Suprapubic skin (tissue), 4 donors: ENCODE measurements around the gene NUTM2D. TPM values are rescaled to one million over a fixed set of nuclear protein-coding genes. Genes with fewer than 3 reads are reported as not detected.
A peak's percentile ranks its signal among the peaks of the same experiment; 100 is the strongest.
"Not testable (repeated sequence)": the region's sequence is repeated elsewhere in the genome, so short reads cannot be mapped to it uniquely, and the experiment has no call there.

ENCODE experiments used
- DNase-seq, 2 donors: peaks; one replicate each; pipeline ENCODE4 v3.0.0-alpha.2; 2019; ENCODE audit warnings: low spot score in 2 of 2
- H3K27ac ChIP-seq: fragments of 200-600 bp; sonication (generic); one replicate; pipeline ENCODE4 v1.5.1; 2019
- H3K27me3 ChIP-seq: fragments of 200-600 bp; sonication (generic); one replicate; pipeline ENCODE4 v1.5.1; 2019
- H3K36me3 ChIP-seq: fragments of 200-600 bp; sonication (generic); one replicate; pipeline ENCODE4 v1.5.1; 2019
- H3K4me1 ChIP-seq: fragments of 200-600 bp; sonication (generic); one replicate; pipeline ENCODE4 v1.5.1; 2019
- H3K4me3 ChIP-seq: fragments of 200-600 bp; sonication (generic); one replicate; pipeline ENCODE4 v1.5.1; 2019; ENCODE audit warnings: mild to moderate bottlenecking
- H3K9me3 ChIP-seq: fragments of 200-600 bp; sonication (generic); one replicate; pipeline ENCODE4 v1.5.1; 2019
- CTCF ChIP-seq, 2 donors: fragments of 200-600 bp in 1 of 2; fragments of 450-650 bp in 1 of 2; sonication (generic) in 1 of 2; IDR thresholded peaks; one replicate each; pipeline ENCODE4 v1.5.1; 2016 to 2019; ENCODE audit warnings: antibody characterized with exemption in 2 of 2, mild to moderate bottlenecking in 1 of 2, moderate library complexity in 1 of 2
- POLR2AphosphoS5 ChIP-seq, 3 donors: sonication (generic); formaldehyde crosslinking; IDR thresholded peaks; one replicate each; pipeline ENCODE4 v1.6.1; 2017; ENCODE audit warnings: antibody characterized with exemption in 3 of 3
- WGBS: methylation state at CpG from one replicate; pipeline ENCODE4 v1.1.5; 2018; 5-methylcytosine and 5-hydroxymethylcytosine counted together
- total RNA-seq, 4 donors: library from RNA; depleted of rRNA; stranded (reverse); fragments of >200 nt; gene quantifications; one replicate each; pipeline ENCODE4 v1.1.0, GENCODE V29; 2016

NUTM2D gene
- total RNA-seq, 4 donors from 2014 or later, result 2.8 to 7.4 (median 4.0) TPM

- peaks cover 16% of the 10 kb centered on the region for H3K4me1 ChIP-seq
- not testable (repeated sequence) for H3K27me3 ChIP-seq, H3K9me3 ChIP-seq, H3K36me3 ChIP-seq
- peak overlapping the region; percentile 92 for H3K27ac ChIP-seq
- no CpG with 5 or more reads among the region's 65 CpGs for WGBS
- peak; percentile 84 to 85 for DNase-seq
- peak overlapping the region; percentile 57 for H3K4me3 ChIP-seq
- TF ChIP-seq POLR2AphosphoS5 (IDR thresholded peaks at IDR 0.05) (peak in 1 of 3 donors; percentile 27), CTCF (IDR thresholded peaks at IDR 0.05) (peak in 1 of 2 donors; percentile 24)
These were observed 14.8 kb upstream of the NUTM2D start for GRCh38 chr10:87342711-87343258.

GRCh38 chr10:87345743-87346142 lies 11.8 kb upstream of the NUTM2D start:
- not testable (repeated sequence) for DNase-seq, H3K9me3 ChIP-seq, H3K27me3 ChIP-seq, H3K36me3 ChIP-seq, H3K4me3 ChIP-seq, H3K27ac ChIP-seq, H3K4me1 ChIP-seq
- 73% methylated on average over 1 of the region's 1 CpG for WGBS

GRCh38 chr10:87350161-87350560 lies 7.4 kb upstream of the NUTM2D start:
- not testable (repeated sequence) for H3K4me3 ChIP-seq, DNase-seq, H3K27ac ChIP-seq, H3K27me3 ChIP-seq, H3K4me1 ChIP-seq, H3K9me3 ChIP-seq, H3K36me3 ChIP-seq
- 95% methylated on average over 2 of the region's 2 CpGs for whole genome bisulfite sequencing

DNA sequence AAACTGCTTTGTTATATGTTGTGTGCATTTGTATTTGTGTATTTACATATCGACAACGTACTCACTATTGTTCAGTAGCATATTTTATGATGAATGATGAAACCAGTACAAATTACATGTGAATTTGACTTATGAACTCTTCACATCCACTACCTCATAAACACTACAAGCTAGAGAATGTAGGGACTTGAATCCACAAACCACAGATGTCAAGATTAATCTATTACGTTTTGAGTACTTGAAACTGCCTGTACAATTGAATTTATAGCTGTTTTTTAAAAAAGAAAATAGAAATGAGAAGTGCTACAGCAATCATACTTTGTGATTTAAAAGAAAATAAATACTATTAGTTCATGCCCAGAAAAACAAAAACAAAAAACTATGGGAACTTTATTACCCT lies 4.7 kb upstream of the NUTM2D start:
- not testable (repeated sequence) for H3K36me3 ChIP-seq, H3K4me1 ChIP-seq, DNase-seq, H3K27me3 ChIP-seq, H3K27ac ChIP-seq, H3K4me3 ChIP-seq, H3K9me3 ChIP-seq
- WGBS, result 71% methylated on average over 3 of the region's 3 CpGs

DNA sequence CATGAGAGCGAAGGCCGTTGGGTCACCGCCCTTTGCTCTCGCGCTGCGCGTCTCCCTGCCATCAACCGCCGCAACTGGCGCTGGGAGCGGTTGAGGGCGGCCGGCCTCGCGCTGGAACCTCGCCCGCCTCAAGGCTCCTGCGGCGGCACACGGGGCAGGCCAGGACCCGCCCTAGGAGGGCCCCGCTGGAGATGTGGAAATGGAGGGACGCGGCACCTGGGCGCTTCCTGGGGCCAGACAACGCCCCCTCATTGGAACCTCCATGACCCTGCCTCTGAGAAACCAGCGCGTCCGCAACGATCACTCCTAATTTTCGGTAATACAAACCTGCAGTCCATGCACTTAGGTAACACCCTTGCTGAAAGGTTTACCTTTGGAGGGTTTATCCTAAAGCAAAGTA lies 2.4 kb upstream of the NUTM2D start:
- DNase-seq, H3K27me3 ChIP-seq, H3K27ac ChIP-seq, H3K9me3 ChIP-seq, H3K4me3 ChIP-seq, H3K4me1 ChIP-seq, H3K36me3 ChIP-seq: not testable (repeated sequence)
- 91% methylated on average over 10 of the region's 31 CpGs for WGBS

DNA sequence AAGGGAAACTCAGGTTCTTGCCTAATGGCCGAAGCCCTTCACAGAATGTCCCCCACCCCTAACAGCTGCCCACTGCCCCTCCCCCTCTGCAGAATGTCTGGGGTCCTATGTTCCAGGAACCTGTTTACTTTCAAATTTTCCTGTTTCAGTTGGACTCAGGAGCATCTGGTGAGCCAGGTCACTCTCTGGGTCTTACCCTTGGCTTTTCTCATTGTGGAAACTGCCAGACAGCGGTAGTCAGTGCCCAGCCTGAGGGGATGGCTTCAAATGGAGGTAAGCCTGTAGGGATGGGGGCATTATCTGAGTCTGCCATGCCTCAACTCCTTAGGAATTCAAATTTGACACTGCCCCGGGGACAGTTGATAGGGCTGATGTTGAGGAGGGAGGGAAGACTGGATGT lies 615 bp downstream of the NUTM2D start:
- H3K4me3 ChIP-seq, DNase-seq, H3K27me3 ChIP-seq, H3K9me3 ChIP-seq, H3K36me3 ChIP-seq, H3K27ac ChIP-seq, H3K4me1 ChIP-seq: not testable (repeated sequence)
- WGBS, result 100% methylated on average over 1 of the region's 3 CpGs

- DNase-seq, H3K27me3 ChIP-seq, H3K36me3 ChIP-seq, H3K27ac ChIP-seq, H3K4me3 ChIP-seq, H3K9me3 ChIP-seq, H3K4me1 ChIP-seq: not testable (repeated sequence)
- 100% methylated on average over 2 of the region's 9 CpGs for WGBS
These were observed 12.1 kb downstream of the NUTM2D start for GRCh38 chr10:87369514-87370112.

DNA sequence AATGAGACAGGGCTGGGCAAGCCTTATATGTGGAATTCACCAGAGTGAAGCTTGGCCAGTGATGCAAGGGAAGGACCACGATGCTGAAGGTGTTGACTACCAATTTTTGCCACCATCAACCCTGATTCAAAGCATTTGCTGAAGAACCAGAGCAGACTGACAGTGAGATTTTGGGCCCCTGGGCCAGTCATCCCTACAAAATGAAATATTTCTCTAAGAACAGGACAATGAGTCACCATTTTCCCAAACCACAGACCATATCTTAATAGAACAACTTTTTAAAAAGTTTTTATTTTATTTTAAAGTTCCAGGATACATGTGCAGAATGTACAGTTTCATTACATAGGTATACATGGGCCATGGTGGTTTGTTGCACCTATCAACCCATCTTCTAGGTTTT lies 16.5 kb downstream of the NUTM2D start:
- H3K4me3 ChIP-seq, H3K27ac ChIP-seq, H3K27me3 ChIP-seq, DNase-seq, H3K9me3 ChIP-seq, H3K4me1 ChIP-seq, H3K36me3 ChIP-seq: not testable (repeated sequence)
- WGBS, result 100% methylated on average over 1 of the region's 1 CpG

DNA sequence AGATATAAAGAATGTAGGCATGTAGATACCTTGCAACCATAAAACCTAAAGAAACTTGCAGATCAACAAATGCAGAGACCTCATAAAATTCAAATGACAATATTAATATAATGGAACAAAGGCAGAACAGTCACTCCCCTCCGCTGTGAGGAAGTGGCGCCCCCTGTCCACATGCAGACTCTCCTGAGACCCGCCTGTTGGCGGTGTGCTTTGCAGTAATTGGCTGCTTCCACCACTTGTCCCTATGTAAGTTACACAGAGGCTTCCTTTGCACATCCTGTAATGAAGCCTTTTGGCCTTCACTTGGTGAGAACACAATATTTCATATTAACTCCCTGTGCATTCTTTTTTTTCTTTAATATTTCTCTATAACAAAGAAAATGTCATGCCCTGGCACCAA lies 21.6 kb downstream of the NUTM2D start:
- H3K36me3 ChIP-seq, DNase-seq, H3K9me3 ChIP-seq, H3K27ac ChIP-seq, H3K4me1 ChIP-seq, H3K4me3 ChIP-seq, H3K27me3 ChIP-seq: not testable (repeated sequence)
- WGBS, result 70% methylated on average over 2 of the region's 4 CpGs

DNA sequence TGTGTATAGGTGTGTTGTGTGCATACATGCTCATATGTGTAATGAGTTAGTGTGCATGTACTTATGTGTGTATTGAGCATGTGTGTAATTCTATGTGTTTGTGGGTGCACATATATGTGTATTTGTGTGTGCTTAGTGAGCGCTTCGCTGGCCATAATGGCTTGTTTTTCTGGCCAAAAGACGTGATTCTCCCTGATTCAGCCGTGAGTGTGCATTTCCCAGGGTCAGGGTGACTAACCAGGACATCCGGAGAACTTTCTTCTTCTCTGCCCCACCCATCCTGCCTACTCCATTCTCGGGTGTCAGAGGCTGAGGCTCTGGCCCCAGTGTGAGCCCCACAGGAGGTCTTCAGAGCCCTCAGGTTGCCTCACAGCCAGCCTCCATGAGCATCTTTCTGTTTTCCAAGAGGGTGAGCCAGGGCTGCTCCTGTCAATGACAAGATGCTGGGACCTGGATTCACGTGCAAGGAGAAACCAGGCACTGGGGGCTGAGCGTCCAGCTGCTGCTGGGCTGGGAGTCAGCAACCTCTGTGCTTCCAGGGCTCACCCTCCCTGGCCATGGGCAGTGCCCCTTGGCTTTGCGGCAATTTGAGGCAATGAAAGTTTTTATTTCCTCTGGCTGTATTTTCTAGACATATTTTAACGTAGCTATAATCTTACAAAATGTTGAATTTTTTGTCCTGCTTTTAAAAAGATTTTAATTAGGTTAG lies 25.8 kb downstream of the NUTM2D start:
- not testable (repeated sequence) for H3K27ac ChIP-seq, H3K4me3 ChIP-seq, H3K36me3 ChIP-seq, H3K27me3 ChIP-seq, H3K4me1 ChIP-seq, DNase-seq, H3K9me3 ChIP-seq
- WGBS, result 74% methylated on average over 6 of the region's 10 CpGs

DNA sequence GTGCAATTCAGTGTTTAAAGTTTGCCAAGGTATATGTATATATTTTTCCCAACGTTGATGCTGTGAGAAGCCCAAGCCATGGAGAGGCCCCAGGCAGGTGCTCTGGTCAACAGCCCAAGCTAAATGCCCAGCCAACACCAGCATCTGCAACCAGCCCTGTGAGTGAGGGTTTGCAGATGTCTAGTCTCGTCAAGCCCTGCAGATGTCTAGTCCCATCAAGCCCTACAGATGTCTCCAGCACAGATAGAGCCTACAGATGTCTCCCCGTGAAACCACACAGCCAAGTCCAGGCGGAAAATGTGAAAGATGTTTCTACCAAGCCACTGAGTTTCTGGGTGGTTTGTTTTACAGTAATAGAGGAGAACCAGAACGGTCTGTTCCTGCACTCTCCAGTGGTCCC lies 26.7 kb downstream of the NUTM2D start:
- DNase-seq, H3K4me1 ChIP-seq, H3K27me3 ChIP-seq, H3K4me3 ChIP-seq, H3K36me3 ChIP-seq, H3K9me3 ChIP-seq, H3K27ac ChIP-seq: not testable (repeated sequence)
- 82% methylated on average over 3 of the region's 5 CpGs for WGBS

GRCh38 chr10:87385762-87386360 lies 28.3 kb downstream of the NUTM2D start:
- H3K4me1 ChIP-seq, H3K27me3 ChIP-seq, H3K27ac ChIP-seq, H3K4me3 ChIP-seq, H3K36me3 ChIP-seq, DNase-seq, H3K9me3 ChIP-seq: not testable (repeated sequence)
- WGBS, result 39% methylated on average over 3 of the region's 5 CpGs

DNA sequence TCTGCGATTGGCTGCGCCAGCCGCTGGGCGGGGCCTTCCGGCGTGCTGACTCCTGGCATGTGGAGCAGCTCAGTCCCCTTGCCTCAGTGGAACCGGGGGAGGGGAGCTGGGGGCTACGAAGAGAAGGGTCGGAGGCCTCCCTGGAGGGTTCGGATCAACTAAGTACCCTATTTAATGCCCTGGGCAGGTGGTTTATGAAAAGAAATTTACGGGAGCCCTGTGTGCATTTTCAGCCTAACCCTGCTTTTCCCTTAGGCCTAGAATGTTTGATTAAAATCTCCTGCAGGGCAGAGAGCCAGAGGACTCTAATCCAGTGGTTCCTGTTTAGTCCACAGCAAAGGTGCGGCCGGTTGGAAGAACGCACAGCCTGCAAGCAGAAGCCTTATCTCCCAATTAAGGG lies 33.8 kb downstream of the NUTM2D start:
- DNase-seq, H3K36me3 ChIP-seq: not testable (repeated sequence)
- WGBS, result 30% methylated on average over 5 of the region's 14 CpGs

More for the DNA sequence above, 33.8 kb downstream of the NUTM2D start:
- not testable (repeated sequence) for H3K27me3 ChIP-seq, H3K27ac ChIP-seq, H3K9me3 ChIP-seq, H3K4me3 ChIP-seq, H3K4me1 ChIP-seq
